ENCODE data around the gene NOL3. TPM values are rescaled to one million over a fixed set of nuclear protein-coding genes. Genes with fewer than 3 reads are reported as not detected.
A peak's percentile ranks its signal among the peaks of the same experiment; 100 is the strongest.

NOL3 gene
- total and polyA plus RNA-seq, 9 of the 15 experiments (the other 6 are each of a cell fraction or from before 2014, with no cell fraction given), result 0.45 to 14.0 (median 5.4) TPM

- Histone ChIP-seq H3K27ac (ENCODE audit: extremely low read depth, low read depth, low read length) (peak overlapping the region; percentile 67), H3K4me3 (peak overlapping the region; percentile 36), H3K9me3 (replicated peaks; ENCODE audit: control insufficient read depth, insufficient read depth, low read depth, low read length) (no peaks in the 10 kb centered on the region), H3K79me2 (ENCODE audit: control insufficient read depth, insufficient read depth, low read length) (no peaks in the 10 kb centered on the region), H3K4me2 (ENCODE audit: insufficient read depth, low read length) (peak overlapping the region; percentile 92), H4K20me1 (replicated peaks; ENCODE audit: control insufficient read depth, insufficient read depth, low read length) (no peaks in the 10 kb centered on the region), H3K9me1 (ENCODE audit: control insufficient read depth, insufficient read depth, low read length) (no peaks in the 10 kb centered on the region), H2AFZ (ENCODE audit: low read depth, low read length) (peak overlapping the region; percentile 82), H3K36me3 (ENCODE audit: control insufficient read depth, insufficient read depth, low read length) (peaks cover 8% of the 10 kb centered on the region; the same call in 2 of the 3 replicates), H3K4me1 (replicated peaks in 1 of 2; ENCODE audit: control insufficient read depth in 2 of 2, insufficient read depth in 2 of 2, low read length in 2 of 2) (peaks cover 24 to 67% of the 10 kb centered on the region in 2 experiments; a peak in 4 of 5 replicates), H3K27me3 (ENCODE audit: control insufficient read depth in 2 of 2, insufficient read depth in 2 of 2, low read length in 2 of 2) (no peaks in the 10 kb centered on the region), H3K9ac (ENCODE audit: insufficient read depth in 1 of 2, low read depth in 2 of 2, low read length in 2 of 2) (peak overlapping the region; percentile 69 to 79; a peak in 3 of 4 replicates)
- ChIA-PET POLR2A (interaction anchor here (0.5 to 1.2 kb wide), 5 partner anchors 9 to 340 kb away, joined by 3 to 5 read pairs (median 4); partner anchors contain the start of gene NAE1), CTCF (ENCODE audit: low intra/inter-chr PET ratio) (no interaction called here)
- ATAC-seq (peak; percentile 70), FAIRE-seq (peak; percentile 72), DNase-seq (ENCODE audit: extremely low read depth in 1 of 4, low spot score in 3 of 4) (peak; percentile 42 to 76 (median 55))
- WGBS (ENCODE audit: insufficient coverage, low coverage, missing lambda C conversion rate), result 10% methylated on average over 22 of the region's 24 CpGs
- in situ Hi-C loops (cut with MboI), result loop anchor here (25.0 kb wide), 1 partner anchor 207 kb away; the partner anchor contains the start of gene CES3
- intact Hi-C loops (cut with micrococcal nuclease), result no loop called here
- no TSS peak for BruUV-seq (replicated peaks)
- TF ChIP-seq HMG20B (CRISPR knock-in tag; IDR thresholded peaks at IDR 0.05) (no peak), POLR2AphosphoS2 (IDR thresholded peaks at IDR 0.05; ENCODE audit: low read length) (no peak), CBFA2T2 (conservative IDR thresholded peaks at IDR 0.05) (no peak), ZNF584 (CRISPR knock-in tag; IDR thresholded peaks at IDR 0.05; ENCODE audit: low read depth) (0 out of 2 replicates have a peak, but pooled peaks have one; percentile 7), ZSCAN29 (IDR thresholded peaks at IDR 0.05) (no peak), ZNF384 (IDR thresholded peaks at IDR 0.05; ENCODE audit: low read depth, low read length) (peak; percentile 59; the same call in 1 of the 2 replicates), ZBTB12 (CRISPR knock-in tag; IDR thresholded peaks at IDR 0.05) (no peak), PATZ1 (CRISPR knock-in tag; IDR thresholded peaks at IDR 0.05; ENCODE audit: borderline replicate concordance) (no peak), PHF21A (IDR thresholded peaks at IDR 0.05; ENCODE audit: borderline replicate concordance, low read depth) (no peak), ELF2 (CRISPR knock-in tag; IDR thresholded peaks at IDR 0.05) (no peak), USF2 (CRISPR knock-in tag; IDR thresholded peaks at IDR 0.05) (no peak), SMC3 (conservative IDR thresholded peaks at IDR 0.05; ENCODE audit: insufficient read depth, low read depth, low read length) (peak; percentile 20; the same call in 1 of the 2 replicates), SMARCA4 (IDR thresholded peaks at IDR 0.05) (no peak), ATF1 (CRISPR knock-in tag; IDR thresholded peaks at IDR 0.05) (no peak), ATF1 (tag; IDR thresholded peaks at IDR 0.05) (0 out of 2 replicates have a peak, but pooled peaks have one; percentile 30), CBX5 (IDR thresholded peaks at IDR 0.05; ENCODE audit: borderline replicate concordance, low read depth) (no peak), ZNF239 (CRISPR knock-in tag; IDR thresholded peaks at IDR 0.05) (no peak), NFE2 (IDR thresholded peaks at IDR 0.05; ENCODE audit: low read depth) (no peak), ZFP1 (CRISPR knock-in tag; IDR thresholded peaks at IDR 0.05) (no peak)
Observed at GRCh38 chr16:67169642-67170167, 633 bp upstream of the NOL3 start.
